Transverse colon (tissue), 4 donors: ENCODE data around the gene GDF7.

Experiments
- CTCF ChIP-seq, 5 experiments: fragments of 200-600 bp in 3 of 5; fragments of 450-650 bp in 2 of 5; sonication (generic) in 3 of 5; IDR thresholded peaks; 1 replicate in 2 of 5; 2 replicates in 3 of 5; pipeline ENCODE4 v1.5.1; 2016 to 2017; ENCODE audit warnings: antibody characterized with exemption in 5 of 5, inconsistent platforms in 3 of 5, mild to moderate bottlenecking in 2 of 5, moderate library complexity in 1 of 5
- POLR2A ChIP-seq: fragments of 450-650 bp; IDR thresholded peaks from one replicate; pipeline ENCODE4 v1.6.1; 2016; ENCODE audit warnings: antibody characterized with exemption, mild to moderate bottlenecking, moderate library complexity
- POLR2AphosphoS5 ChIP-seq, 3 donors: sonication (generic); formaldehyde crosslinking; IDR thresholded peaks; one replicate each; pipeline ENCODE4 v1.6.1; 2016; ENCODE audit warnings: antibody characterized with exemption in 3 of 3

GRCh38 chr2:20620271-20620681, 46.7 kb upstream of the GDF7 start:
- TF ChIP-seq CTCF (IDR thresholded peaks at IDR 0.05) (no peak), POLR2AphosphoS5 (IDR thresholded peaks at IDR 0.05) (no peak), POLR2A (no peak)
